GM18951 (cell line): ENCODE results near the gene OTUD3.
"Not testable (repeated sequence)": the region's sequence is repeated elsewhere in the genome, so short reads cannot be mapped to it uniquely, and the experiment has no call there.

Experiments used
- POLR2A ChIP-seq: IDR thresholded peaks from 4 replicates; pipeline ENCODE4 v1.6.1; 2011; ENCODE audit warnings: mild to moderate bottlenecking; ENCODE audit not compliant: insufficient read length, insufficient read depth; ENCODE audit errors: extremely low read depth
- in situ Hi-C: fragments of 300-500 bp; cut with MboI; formaldehyde crosslinking; loops from one replicate; pipeline ENCODE4 v1.12.0; 2022; ENCODE audit warnings: low sequenced_read_pairs, mixed read lengths, inconsistent platforms; ENCODE audit not compliant: unreplicated experiment

OTUD3 gene

DNA sequence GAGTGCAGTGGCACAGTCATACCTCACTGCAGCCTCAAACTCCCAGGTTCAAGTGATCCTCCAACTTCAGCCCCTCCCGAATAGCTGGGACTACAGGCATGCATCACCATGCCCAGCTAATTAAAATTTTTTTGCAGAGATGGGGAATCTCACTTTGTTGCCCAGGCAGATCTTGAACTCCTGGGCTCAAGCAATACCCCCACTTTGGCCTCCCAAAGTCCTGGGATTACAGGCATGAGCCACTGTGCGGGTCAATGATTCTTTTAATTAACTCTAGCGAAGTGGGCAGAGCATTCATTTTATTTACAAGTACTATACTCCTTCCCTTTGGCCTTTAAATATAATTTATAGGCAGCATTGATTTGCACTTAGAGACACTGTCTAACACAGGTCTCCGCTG, 2.5 kb upstream of the OTUD3 start:
- no peak for TF ChIP-seq POLR2A

DNA sequence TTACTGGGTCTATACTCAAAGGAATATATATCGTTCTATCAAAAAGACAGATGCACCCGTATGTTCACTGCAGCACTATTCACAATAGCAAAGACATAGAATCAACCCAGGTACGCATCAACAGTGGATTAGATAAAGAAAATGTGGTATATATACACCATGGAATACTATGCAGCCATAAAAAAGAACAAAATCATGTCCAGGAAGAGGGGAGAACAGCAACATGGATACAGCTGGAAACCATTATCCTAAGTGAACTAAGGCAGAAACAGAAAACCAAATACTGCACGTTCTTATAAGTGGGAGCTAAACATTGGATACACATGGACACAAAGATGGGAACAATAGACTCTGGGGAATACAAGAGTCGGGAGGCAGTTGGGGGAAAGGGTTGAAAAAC, 1.4 kb upstream of the OTUD3 start:
- in situ Hi-C loops = not testable (repeated sequence)

More for the DNA sequence above, 2.5 kb upstream of the OTUD3 start:
- in situ Hi-C loops = no loop called here

DNA sequence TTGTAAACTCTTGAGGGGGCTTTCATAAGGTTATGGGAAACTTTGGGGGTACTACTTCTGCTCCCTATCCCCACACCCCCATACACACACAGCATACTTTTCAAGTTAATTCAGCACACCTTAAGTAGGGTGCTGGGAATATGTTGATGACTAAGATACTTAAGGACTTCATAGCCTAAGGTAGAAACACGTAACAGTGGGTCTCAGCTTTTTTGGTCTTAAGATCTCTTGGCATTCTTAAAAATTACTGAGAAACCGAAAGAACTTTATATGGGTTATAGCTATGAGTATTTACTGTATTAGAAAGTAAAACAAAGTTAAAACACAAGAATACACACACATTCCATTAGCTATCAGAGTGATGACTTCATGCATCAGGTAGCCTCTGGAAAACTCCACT, 2.1 kb downstream of the OTUD3 start:
- in situ Hi-C loops = no loop called here
- no peak for TF ChIP-seq POLR2A

DNA sequence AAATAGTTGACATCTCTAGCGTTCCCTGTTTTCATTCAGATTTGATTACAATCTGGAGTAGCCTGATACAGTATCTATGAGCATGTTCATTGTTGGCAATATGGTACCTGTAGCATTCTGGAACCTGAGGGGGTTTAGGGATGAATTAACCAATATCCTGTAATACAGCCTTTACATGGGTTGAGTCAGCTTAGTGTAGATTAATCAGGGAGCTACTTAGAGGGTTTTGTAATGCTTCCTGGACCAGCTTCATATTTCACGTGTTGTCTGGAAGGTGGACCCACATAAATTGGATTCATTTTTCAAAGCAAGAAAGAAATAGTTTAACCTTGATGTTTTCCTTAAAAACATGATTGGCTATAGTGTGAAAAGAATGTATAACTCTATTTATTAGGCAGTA, 3.6 kb downstream of the OTUD3 start:
- in situ Hi-C loops = no loop called here
- TF ChIP-seq POLR2A = no peak

DNA sequence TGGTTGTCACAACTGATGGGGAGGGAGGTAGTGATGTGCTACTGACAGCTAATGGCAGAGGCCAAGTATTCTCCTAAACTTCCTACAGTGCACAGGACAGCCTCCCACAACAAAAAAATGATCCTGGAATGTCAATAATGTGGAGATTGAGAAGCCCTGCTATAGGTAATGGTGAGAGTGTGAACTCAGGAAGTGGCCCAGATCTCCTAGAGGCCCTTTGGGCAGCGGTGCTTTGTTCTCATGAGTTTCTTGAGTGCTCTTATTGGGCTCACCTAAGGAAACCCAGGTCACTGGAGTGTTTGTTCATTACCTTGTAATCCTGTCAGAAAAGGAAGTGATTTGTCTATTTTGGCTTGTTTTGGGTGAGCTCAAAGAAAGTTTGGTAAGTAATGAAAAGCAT, 5.9 kb downstream of the OTUD3 start:
- in situ Hi-C loops = no loop called here

DNA sequence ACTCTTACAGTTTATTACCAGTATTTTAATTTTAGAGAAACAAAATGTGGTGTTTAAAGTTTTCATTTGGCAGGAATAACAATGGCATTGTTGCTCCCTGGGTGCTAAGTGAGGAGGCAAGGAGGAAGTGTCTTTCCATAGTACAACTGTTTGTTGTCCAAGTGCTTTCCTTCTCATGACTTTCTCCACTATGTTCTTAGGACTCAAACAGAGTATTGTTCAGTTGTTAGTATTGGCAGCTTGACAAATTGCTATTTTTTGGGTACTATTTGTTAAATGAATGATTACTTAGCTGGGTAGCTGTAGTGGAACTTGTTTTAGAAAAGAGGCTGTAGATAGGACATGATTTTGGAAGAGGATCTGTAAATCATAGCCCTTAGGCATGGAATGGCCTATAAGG, 7.5 kb downstream of the OTUD3 start:
- TF ChIP-seq POLR2A = no peak
- in situ Hi-C loops = no loop called here

More for the DNA sequence above, 5.9 kb downstream of the OTUD3 start:
- no peak for TF ChIP-seq POLR2A

DNA sequence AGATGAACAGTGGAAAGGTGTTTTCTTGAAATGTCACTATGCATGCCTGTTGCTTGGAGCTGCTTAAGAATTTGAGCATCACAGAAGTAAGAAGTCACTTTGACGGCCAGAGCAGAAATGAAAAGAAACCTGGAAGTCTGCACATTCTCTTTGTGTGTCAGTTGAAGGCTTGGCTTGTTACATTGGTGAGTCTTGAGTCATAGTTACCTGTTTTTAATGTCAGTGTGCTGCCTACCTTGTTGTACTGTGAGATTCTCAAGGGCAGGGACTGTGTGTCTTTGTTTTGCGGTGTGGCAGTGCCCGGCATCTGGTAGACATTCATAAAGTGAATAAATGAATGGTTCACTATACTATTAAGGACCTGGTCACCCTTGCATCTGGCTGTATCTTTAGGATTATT, 9.9 kb downstream of the OTUD3 start:
- no peak for TF ChIP-seq POLR2A
- in situ Hi-C loops = no loop called here

DNA sequence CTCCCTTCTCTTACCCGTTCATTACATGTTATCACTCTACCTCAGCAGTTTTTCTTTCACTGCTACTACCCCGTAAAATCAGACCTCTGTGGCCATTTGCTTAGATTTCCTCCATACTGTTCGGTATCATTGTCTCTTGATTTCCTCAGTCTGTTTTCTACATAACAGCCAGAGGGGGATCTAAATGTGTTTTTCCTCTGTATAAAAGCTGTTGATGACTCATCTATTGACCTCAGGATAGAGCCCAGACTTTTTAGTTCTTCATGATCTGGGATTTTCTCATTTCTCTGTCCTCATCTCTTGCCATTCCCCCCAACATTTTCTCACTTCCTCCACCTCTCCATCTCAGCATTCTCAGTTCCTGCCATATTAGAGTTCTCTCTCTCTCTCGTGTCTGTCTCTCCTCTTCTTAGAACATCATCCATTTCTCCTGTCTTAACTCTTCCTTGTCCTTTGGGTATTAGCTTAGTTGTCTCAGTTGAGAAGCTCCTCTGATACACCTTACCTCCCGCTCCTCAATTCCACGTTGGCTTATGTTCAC, 10.5 kb downstream of the OTUD3 start:
- TF ChIP-seq POLR2A = no peak
- in situ Hi-C loops = no loop called here

DNA sequence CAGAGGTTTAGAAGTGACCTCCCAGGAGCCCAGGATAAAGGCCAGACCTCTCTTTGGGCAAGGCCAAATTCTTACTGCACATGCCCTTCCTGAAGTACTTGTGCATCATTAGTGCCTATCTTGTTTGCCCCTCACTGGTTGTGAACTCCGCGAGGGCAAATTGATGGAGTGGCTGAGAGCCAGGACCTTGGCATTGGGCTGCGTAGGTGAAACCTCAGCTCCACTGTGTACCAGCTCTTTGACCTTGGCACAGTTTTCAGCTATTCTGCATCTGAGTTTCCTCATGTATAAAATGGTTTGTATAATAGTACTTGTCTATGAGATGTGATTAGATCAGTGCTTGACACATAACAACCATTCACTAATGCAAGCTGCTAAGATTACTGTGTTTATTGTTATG, 11.5 kb downstream of the OTUD3 start:
- in situ Hi-C loops = no loop called here
- no peak for TF ChIP-seq POLR2A

DNA sequence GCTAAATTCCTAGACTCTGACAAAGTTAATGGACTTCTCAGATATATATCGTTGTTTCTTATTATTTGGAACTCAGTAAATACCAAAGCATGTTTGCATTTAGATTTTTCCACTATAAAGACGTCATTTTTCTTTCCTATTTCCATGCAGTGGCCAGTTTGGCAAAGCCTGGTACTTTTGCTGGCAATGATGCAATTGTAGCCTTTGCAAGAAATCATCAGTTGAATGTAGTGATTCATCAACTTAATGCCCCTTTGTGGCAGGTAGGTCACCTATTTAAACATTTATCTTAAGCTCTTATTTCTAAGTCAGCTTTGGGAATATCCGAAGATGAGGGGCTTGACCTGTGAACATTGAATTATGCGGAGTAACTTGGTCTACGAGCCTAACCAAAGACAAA, 12.0 kb downstream of the OTUD3 start:
- no peak for TF ChIP-seq POLR2A
- in situ Hi-C loops = no loop called here

DNA sequence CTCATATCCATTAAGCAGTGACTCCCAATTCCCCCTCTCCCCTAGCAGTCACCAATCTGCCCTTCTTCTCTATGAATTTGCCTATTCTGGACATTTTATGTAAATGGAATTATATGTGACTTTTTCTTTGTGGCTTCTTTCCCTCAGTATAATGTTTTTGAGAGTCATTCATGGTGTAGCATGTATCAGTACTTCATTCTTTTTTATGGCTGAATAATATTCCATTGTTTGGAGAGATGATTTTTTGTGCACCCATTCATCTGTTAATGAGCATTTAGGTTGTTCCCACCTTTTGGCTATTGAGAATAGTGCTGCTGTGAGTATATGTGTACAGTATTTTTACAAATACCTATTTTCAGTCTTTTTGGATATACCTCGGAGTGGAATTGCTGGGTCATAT, 19.5 kb downstream of the OTUD3 start:
- no peak for TF ChIP-seq POLR2A
- in situ Hi-C loops = loop anchor here (25.0 kb wide), 1 partner anchor 261 kb away; no protein-coding TSS in a partner anchor

DNA sequence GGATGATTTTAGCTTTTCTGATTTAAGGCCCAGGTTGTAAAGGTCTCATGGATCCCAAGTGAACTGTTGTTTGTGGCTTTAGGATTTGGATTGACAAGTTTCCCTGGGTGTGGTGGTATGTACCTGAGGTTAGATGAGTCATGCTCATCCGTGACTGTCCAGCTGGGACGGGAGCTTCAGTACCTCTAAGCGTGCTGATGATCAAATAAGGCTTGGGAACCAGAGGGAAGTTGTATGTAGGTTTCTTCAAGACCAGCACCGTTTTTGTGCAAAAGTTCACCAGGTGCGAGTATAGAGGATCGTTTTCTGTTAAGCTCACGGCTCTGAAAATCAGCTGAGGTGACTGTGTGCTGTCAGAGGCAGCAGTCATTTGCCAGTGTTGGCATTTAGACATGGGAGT, 21.4 kb downstream of the OTUD3 start:
- no peak for TF ChIP-seq POLR2A
- in situ Hi-C loops = loop anchor here (25.0 kb wide), 1 partner anchor 259 kb away; no protein-coding TSS in a partner anchor

DNA sequence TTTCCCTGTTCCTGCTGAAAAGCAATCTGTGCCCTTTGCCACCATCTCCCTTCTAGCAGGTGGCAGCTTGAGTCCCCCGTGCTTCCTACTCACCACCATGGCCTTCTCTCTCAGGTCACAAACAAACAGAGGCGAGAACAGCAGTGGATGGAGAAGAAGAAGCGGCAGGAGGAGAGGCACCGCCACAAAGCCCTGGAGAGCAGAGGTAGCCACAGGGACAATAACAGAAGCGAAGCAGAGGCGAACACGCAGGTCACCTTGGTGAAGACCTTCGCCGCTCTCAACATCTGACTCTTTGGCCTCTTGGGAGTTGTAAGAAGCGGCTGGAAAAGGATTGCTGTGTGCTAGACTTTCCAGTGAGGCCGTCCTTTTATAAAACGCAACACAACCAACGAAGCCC, 25.3 kb downstream of the OTUD3 start:
- TF ChIP-seq POLR2A = no peak
- in situ Hi-C loops = loop anchor here (25.0 kb wide), 1 partner anchor 255 kb away; no protein-coding TSS in a partner anchor

DNA sequence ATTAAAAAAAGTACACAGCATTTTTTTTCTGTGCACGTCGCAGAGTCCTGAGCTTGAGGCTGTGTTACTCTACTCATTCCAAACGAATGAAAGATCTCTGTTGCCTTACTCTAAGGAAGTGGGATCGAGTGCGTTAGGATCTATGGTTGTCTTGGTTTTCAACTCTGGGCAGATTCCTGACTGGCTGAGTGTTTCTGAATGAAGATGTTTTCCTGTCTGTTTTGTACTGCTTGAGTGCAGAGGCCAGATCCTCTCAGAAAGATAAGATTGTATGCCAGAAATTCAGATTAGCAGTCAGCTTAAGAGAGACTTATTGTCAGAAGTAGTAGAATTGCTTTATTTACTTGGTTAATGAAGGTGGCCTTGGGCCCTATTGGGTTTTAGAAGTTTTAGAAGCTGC, 27.2 kb downstream of the OTUD3 start:
- in situ Hi-C loops = loop anchor here (25.0 kb wide), 1 partner anchor 253 kb away; no protein-coding TSS in a partner anchor
- TF ChIP-seq POLR2A = no peak

DNA sequence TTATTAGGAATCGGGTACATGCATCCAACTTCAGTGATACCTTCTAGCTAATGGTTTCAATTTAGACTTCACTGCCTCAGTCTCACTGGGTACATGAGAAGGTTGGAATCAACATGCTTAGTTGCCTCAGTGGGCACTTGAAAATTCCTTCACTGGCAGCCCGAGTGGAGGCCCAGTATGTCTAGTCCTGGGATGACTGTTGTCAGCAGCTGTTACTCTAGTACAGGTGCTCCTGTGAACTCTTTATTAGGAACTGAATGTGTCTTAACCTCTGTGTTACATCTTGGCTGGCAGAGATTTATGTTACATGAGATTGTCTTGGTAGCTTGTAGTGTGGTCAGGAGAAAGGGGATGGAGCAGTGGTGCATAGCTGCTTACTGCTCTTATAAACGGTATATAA, 27.8 kb downstream of the OTUD3 start:
- in situ Hi-C loops = loop anchor here (25.0 kb wide), 1 partner anchor 252 kb away; no protein-coding TSS in a partner anchor
- no peak for TF ChIP-seq POLR2A
